Head of caudate nucleus (tissue), 42 donors: ENCODE results near the gene RS1.

Experiments
- DNase-seq, 42 donors: peaks; one replicate each; pipeline versions ENCODE4 v3.0.0 to v3.0.0-alpha.2; 2020 to 2021; ENCODE audit warnings: mixed read lengths in 7 of 42
- intact Hi-C: fragments of 100-400 bp; cut with DNase I; formaldehyde crosslinking; loops from one replicate; pipeline ENCODE4 v1.15.0; 2022

The RS1 gene

GRCh38 chrX:18674788-18675735 is 3.2 kb upstream of the RS1 start:
- DNase-seq = peak; percentile 55 to 91 (median 76)
- intact Hi-C loops = no loop called here

- intact Hi-C loops = no loop called here
- DNase-seq = peak; percentile 3 to 63 (median 36)
These were observed 2.5 kb upstream of the RS1 start for GRCh38 chrX:18674417-18674787.

GRCh38 chrX:18668071-18668835 is 3.7 kb downstream of the RS1 start:
- no peak for DNase-seq
- intact Hi-C loops = no loop called here

GRCh38 chrX:18666614-18667013 is 5.3 kb downstream of the RS1 start:
- DNase-seq = no peak
- intact Hi-C loops = no loop called here

- intact Hi-C loops = no loop called here
- DNase-seq = no peak
These were observed 7.0 kb downstream of the RS1 start for GRCh38 chrX:18664947-18665346.

- peak in 7 of 42 donors; percentile 8 to 53 (median 25) for DNase-seq
- intact Hi-C loops = no loop called here
These were observed 10.6 kb downstream of the RS1 start for GRCh38 chrX:18661273-18661672.

- intact Hi-C loops = no loop called here
- DNase-seq = no peak
These were observed 16.8 kb downstream of the RS1 start for GRCh38 chrX:18654875-18655836.

- intact Hi-C loops = no loop called here
- no peak for DNase-seq
These were observed 19.3 kb downstream of the RS1 start for GRCh38 chrX:18652636-18653035.

GRCh38 chrX:18650662-18651061 is 21.2 kb downstream of the RS1 start:
- intact Hi-C loops = no loop called here
- no peak for DNase-seq

GRCh38 chrX:18649498-18649951 is 22.4 kb downstream of the RS1 start:
- intact Hi-C loops = no loop called here
- DNase-seq = no peak

- DNase-seq = no peak
- intact Hi-C loops = no loop called here
These were observed 24.3 kb downstream of the RS1 start for GRCh38 chrX:18647621-18648020.

GRCh38 chrX:18643853-18644252 is 28.1 kb downstream of the RS1 start:
- DNase-seq = no peak

GRCh38 chrX:18643243-18643642 is 28.7 kb downstream of the RS1 start:
- no peak for DNase-seq
- intact Hi-C loops = no loop called here

More at GRCh38 chrX:18643853-18644252, 28.1 kb downstream of the RS1 start:
- intact Hi-C loops = no loop called here

GRCh38 chrX:18640686-18641085 is 31.2 kb downstream of the RS1 start:
- intact Hi-C loops = no loop called here
- DNase-seq = no peak

- intact Hi-C loops = no loop called here
- no peak for DNase-seq
These were observed 32.6 kb downstream of the RS1 start for GRCh38 chrX:18639280-18639679.

- no peak for DNase-seq
- intact Hi-C loops = no loop called here
These were observed 33.5 kb downstream of the RS1 start for GRCh38 chrX:18638398-18638797.

- no peak for DNase-seq
- intact Hi-C loops = no loop called here
These were observed 41.0 kb downstream of the RS1 start for GRCh38 chrX:18630934-18631333.

- intact Hi-C loops = no loop called here
- no peak for DNase-seq
These were observed 47.3 kb downstream of the RS1 start for GRCh38 chrX:18624599-18624998.

- no peak for DNase-seq
- intact Hi-C loops = no loop called here
These were observed 51.6 kb downstream of the RS1 start for GRCh38 chrX:18620349-18620748.
